Measurements from ENCODE around the gene SLC52A3.

Gene SLC52A3

DNA sequence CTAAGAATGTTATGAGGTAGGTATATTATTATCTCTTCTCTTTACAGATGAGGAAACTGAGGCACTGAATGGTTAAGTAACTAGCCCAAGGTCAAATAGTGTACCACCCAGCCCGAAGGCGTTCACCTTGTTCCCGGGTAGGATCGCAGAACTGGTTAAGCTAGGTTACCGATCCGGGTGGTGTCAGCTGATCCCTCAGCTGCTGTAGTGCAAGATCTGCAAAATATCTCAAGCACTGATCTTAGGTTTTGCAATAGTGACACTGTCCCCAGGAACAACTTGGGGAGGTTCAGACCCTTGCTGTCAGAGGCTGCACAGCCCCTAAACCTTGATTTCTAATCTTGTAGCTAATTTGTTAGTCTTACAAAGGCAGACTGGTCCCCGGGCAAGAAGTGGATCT, 28.1 kb downstream of the SLC52A3 start:
- no peak overlapping the region for H3K4me3 ChIP-seq (ENCODE audit: low read depth, low read length)
- no peak for DNase-seq (ENCODE audit: low read depth)
- TF ChIP-seq, protein P1, sequence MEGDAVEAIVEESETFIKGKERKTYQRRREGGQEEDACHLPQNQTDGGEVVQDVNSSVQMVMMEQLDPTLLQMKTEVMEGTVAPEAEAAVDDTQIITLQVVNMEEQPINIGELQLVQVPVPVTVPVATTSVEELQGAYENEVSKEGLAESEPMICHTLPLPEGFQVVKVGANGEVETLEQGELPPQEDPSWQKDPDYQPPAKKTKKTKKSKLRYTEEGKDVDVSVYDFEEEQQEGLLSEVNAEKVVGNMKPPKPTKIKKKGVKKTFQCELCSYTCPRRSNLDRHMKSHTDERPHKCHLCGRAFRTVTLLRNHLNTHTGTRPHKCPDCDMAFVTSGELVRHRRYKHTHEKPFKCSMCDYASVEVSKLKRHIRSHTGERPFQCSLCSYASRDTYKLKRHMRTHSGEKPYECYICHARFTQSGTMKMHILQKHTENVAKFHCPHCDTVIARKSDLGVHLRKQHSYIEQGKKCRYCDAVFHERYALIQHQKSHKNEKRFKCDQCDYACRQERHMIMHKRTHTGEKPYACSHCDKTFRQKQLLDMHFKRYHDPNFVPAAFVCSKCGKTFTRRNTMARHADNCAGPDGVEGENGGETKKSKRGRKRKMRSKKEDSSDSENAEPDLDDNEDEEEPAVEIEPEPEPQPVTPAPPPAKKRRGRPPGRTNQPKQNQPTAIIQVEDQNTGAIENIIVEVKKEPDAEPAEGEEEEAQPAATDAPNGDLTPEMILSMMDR (IDR thresholded peaks at IDR 0.05; ENCODE audit: low read depth, low read length, missing control alignments), result no peak

- TF ChIP-seq, protein P1 (IDR thresholded peaks at IDR 0.05; ENCODE audit: low read depth, low read length, missing control alignments), result no peak
- no peak overlapping the region for H3K4me3 ChIP-seq (ENCODE audit: low read depth, low read length)
- DNase-seq (ENCODE audit: low read depth), result no peak
These were observed 28.6 kb downstream of the SLC52A3 start for GRCh38 chr20:739736-740135.

GRCh38 chr20:733861-734260, 34.4 kb downstream of the SLC52A3 start:
- DNase-seq (ENCODE audit: low read depth), result no peak
- TF ChIP-seq, protein P1 (IDR thresholded peaks at IDR 0.05; ENCODE audit: low read depth, low read length, missing control alignments), result no peak
- no peak overlapping the region for H3K4me3 ChIP-seq (ENCODE audit: low read depth, low read length)

- DNase-seq (ENCODE audit: low read depth), result no peak
- TF ChIP-seq, protein P1 (IDR thresholded peaks at IDR 0.05; ENCODE audit: low read depth, low read length, missing control alignments), result no peak
These were observed 35.6 kb downstream of the SLC52A3 start for GRCh38 chr20:732727-733126.

GRCh38 chr20:731891-732560, 36.3 kb downstream of the SLC52A3 start:
- TF ChIP-seq, protein P1 (IDR thresholded peaks at IDR 0.05; ENCODE audit: low read depth, low read length, missing control alignments), result no peak
- H3K4me3 ChIP-seq (ENCODE audit: low read depth, low read length), result no peak overlapping the region
- DNase-seq (ENCODE audit: low read depth), result no peak

More at GRCh38 chr20:732727-733126, 35.6 kb downstream of the SLC52A3 start:
- H3K4me3 ChIP-seq (ENCODE audit: low read depth, low read length), result no peak overlapping the region

- H3K4me3 ChIP-seq (ENCODE audit: low read depth, low read length), result no peak overlapping the region
- TF ChIP-seq, protein P1 (IDR thresholded peaks at IDR 0.05; ENCODE audit: low read depth, low read length, missing control alignments), result no peak
- no peak for DNase-seq (ENCODE audit: low read depth)
These were observed 38.3 kb downstream of the SLC52A3 start for GRCh38 chr20:730005-730404.

Measured in GM12864 (cell line).